ENCODE results near the gene SLC9A5. TPM values are rescaled to one million over a fixed set of nuclear protein-coding genes. Genes with fewer than 3 reads are reported as not detected.

SLC9A5 gene
- total RNA-seq, 1 experiment from 2014 or later, result 5.2 TPM

- no peaks in the 10 kb centered on the region for H3K27me3 ChIP-seq (ENCODE audit: insufficient read depth, low read depth)
- H3K9me2 ChIP-seq (ENCODE audit: insufficient read depth), result no peaks in the 10 kb centered on the region
- H3K9me3 ChIP-seq (ENCODE audit: insufficient read depth, low read depth), result no peaks in the 10 kb centered on the region
- intact Hi-C loops (cut with micrococcal nuclease; ENCODE audit: unreplicated experiment), result loop anchor here (2.0 kb wide), 1 partner anchor 41 kb away; the partner anchor contains the start of gene FHOD1
- no peak for TF ChIP-seq EZH2 (IDR thresholded peaks at IDR 0.05; ENCODE audit: low read depth)
- no peak overlapping the region for H3K4me3 ChIP-seq
- no peak overlapping the region for H2AFZ ChIP-seq
- H3K36me3 ChIP-seq (ENCODE audit: low read depth), result 0 out of 2 replicates have a peak, but pooled peaks cover 3% of the 10 kb centered on the region
- H3K4me2 ChIP-seq, result peak overlapping the region; percentile 65
- peaks cover 2% of the 10 kb centered on the region; the same call in 1 of the 2 replicates for H4K20me1 ChIP-seq (ENCODE audit: insufficient read depth)
- H3K27ac ChIP-seq, result peak overlapping the region; percentile 64
- no TSS peak for BruUV-seq (replicated peaks)
- CTCF ChIA-PET, result no interaction called here
- H3K79me2 ChIP-seq (ENCODE audit: low read depth), result peaks cover 6% of the 10 kb centered on the region; the same call in 1 of the 2 replicates
- no peak for DNase-seq
- H3K4me1 ChIP-seq (replicated peaks; ENCODE audit: insufficient read depth), result peaks cover 39% of the 10 kb centered on the region
- POLR2A ChIA-PET (ENCODE audit: unreplicated experiment), result interaction anchor here (0.6 to 0.7 kb wide), 2 partner anchors 35 to 692 kb away, joined by 3 to 4 read pairs; no protein-coding TSS in a partner anchor
- H3F3A ChIP-seq (ENCODE audit: insufficient read depth, low read depth), result peaks cover 45% of the 10 kb centered on the region
These were observed 42.5 kb upstream of the SLC9A5 start for GRCh38 chr16:67206129-67206837.

GRCh38 chr16:67206838-67207248, 41.9 kb upstream of the SLC9A5 start:
- Histone ChIP-seq H3K4me2 (peak overlapping the region; percentile 65), H3F3A (ENCODE audit: insufficient read depth, low read depth) (peaks cover 51% of the 10 kb centered on the region), H3K9me2 (ENCODE audit: insufficient read depth) (no peaks in the 10 kb centered on the region), H3K27me3 (ENCODE audit: insufficient read depth, low read depth) (no peaks in the 10 kb centered on the region), H2AFZ (no peak overlapping the region), H3K4me3 (no peak overlapping the region), H3K79me2 (ENCODE audit: low read depth) (0 out of 2 replicates have a peak, but pooled peaks cover under 1% of the 10 kb centered on the region), H3K4me1 (replicated peaks; ENCODE audit: insufficient read depth) (peaks cover 40% of the 10 kb centered on the region), H3K36me3 (ENCODE audit: low read depth) (0 out of 2 replicates have a peak, but pooled peaks cover 3% of the 10 kb centered on the region), H3K27ac (peak overlapping the region; percentile 64), H3K9me3 (ENCODE audit: insufficient read depth, low read depth) (no peaks in the 10 kb centered on the region), H4K20me1 (ENCODE audit: insufficient read depth) (no peaks in the 10 kb centered on the region)
- no peak for TF ChIP-seq CTCF (conservative IDR thresholded peaks at IDR 0.05)
- TF ChIP-seq EZH2 (IDR thresholded peaks at IDR 0.05; ENCODE audit: low read depth), result no peak
- no TSS peak for BruUV-seq (replicated peaks)
- ChIA-PET POLR2A (ENCODE audit: unreplicated experiment) (interaction anchor here (0.6 to 1.5 kb wide), 2 partner anchors 20 to 692 kb away, joined by 3 to 11 read pairs; partner anchors contain the start of gene TMEM208), CTCF (interaction anchor here (0.6 kb wide), 2 partner anchors 224 to 499 kb away, joined by 9 to 10 read pairs; partner anchors contain the start of gene HSD11B2)
- peak; percentile 59 to 66 for DNase-seq
- intact Hi-C loops (cut with micrococcal nuclease; ENCODE audit: unreplicated experiment), result loop anchor here (2.0 kb wide), 1 partner anchor 40 kb away; the partner anchor contains the start of gene FHOD1

- peak overlapping the region; percentile 64 for H3K27ac ChIP-seq
- ChIA-PET POLR2A (ENCODE audit: unreplicated experiment) (interaction anchor here (0.5 to 1.5 kb wide), 8 partner anchors 19 to 691 kb away, joined by 3 to 24 read pairs (median 5); partner anchors contain the start of genes CES3, FHOD1 and TMEM208), CTCF (interaction anchor here (0.6 to 0.7 kb wide), 3 partner anchors 220 to 499 kb away, joined by 6 to 10 read pairs (median 9); partner anchors contain the start of gene HSD11B2)
These were observed 41.3 kb upstream of the SLC9A5 start for GRCh38 chr16:67207249-67208091.

More at GRCh38 chr16:67207249-67208091, 41.3 kb upstream of the SLC9A5 start:
- Histone ChIP-seq H3K9me2 (ENCODE audit: insufficient read depth) (no peaks in the 10 kb centered on the region), H3K4me1 (replicated peaks; ENCODE audit: insufficient read depth) (peaks cover 47% of the 10 kb centered on the region), H2AFZ (no peak overlapping the region), H3F3A (ENCODE audit: insufficient read depth, low read depth) (peaks cover 57% of the 10 kb centered on the region), H3K4me3 (no peak overlapping the region; the same call in 1 of the 2 replicates), H4K20me1 (ENCODE audit: insufficient read depth) (no peaks in the 10 kb centered on the region), H3K9me3 (ENCODE audit: insufficient read depth, low read depth) (no peaks in the 10 kb centered on the region), H3K79me2 (ENCODE audit: low read depth) (no peaks in the 10 kb centered on the region), H3K27me3 (ENCODE audit: insufficient read depth, low read depth) (no peaks in the 10 kb centered on the region), H3K36me3 (ENCODE audit: low read depth) (0 out of 2 replicates have a peak, but pooled peaks cover 3% of the 10 kb centered on the region), H3K4me2 (peak overlapping the region; percentile 65)
- BruUV-seq (replicated peaks), result no TSS peak
- intact Hi-C loops (cut with micrococcal nuclease; ENCODE audit: unreplicated experiment), result loop anchor here (2.0 kb wide), 1 partner anchor 39 kb away; the partner anchor contains the start of gene FHOD1
- TF ChIP-seq CTCF (conservative IDR thresholded peaks at IDR 0.05), result no peak
- no peak for TF ChIP-seq EZH2 (IDR thresholded peaks at IDR 0.05; ENCODE audit: low read depth)
- peak; percentile 77 to 86 for DNase-seq
